Glutamatergic neuron (in vitro differentiated cells): ENCODE measurements around the gene FHIT. TPM values are rescaled to one million over a fixed set of nuclear protein-coding genes. Genes with fewer than 3 reads are reported as not detected.

Experiments
- DNase-seq: peaks from one replicate; pipeline ENCODE4 v3.0.0; 2022
- H3K27ac Mint-ChIP-seq: one replicate; pipeline ENCODE4 v1.8.0; 2020; ENCODE audit warnings: mild to moderate bottlenecking, mixed read lengths, inconsistent platforms; ENCODE audit not compliant: unreplicated experiment
- H3K27me3 Mint-ChIP-seq: one replicate; pipeline ENCODE4 v1.8.0; 2020; ENCODE audit warnings: mild to moderate bottlenecking, moderate library complexity, mixed read lengths, inconsistent platforms; ENCODE audit not compliant: unreplicated experiment
- H3K36me3 Mint-ChIP-seq: one replicate; pipeline ENCODE4 v1.8.0; 2020; ENCODE audit warnings: mild to moderate bottlenecking, mixed read lengths, inconsistent platforms; ENCODE audit not compliant: unreplicated experiment
- H3K4me1 Mint-ChIP-seq: one replicate; pipeline ENCODE4 v1.8.0; 2020; ENCODE audit warnings: mild to moderate bottlenecking, low read depth, mixed read lengths, inconsistent platforms; ENCODE audit not compliant: unreplicated experiment
- H3K4me3 Mint-ChIP-seq: one replicate; pipeline ENCODE4 v1.8.0; 2020; ENCODE audit warnings: mild to moderate bottlenecking, mixed read lengths, inconsistent platforms; ENCODE audit not compliant: unreplicated experiment
- H3K9me3 Mint-ChIP-seq: one replicate; pipeline ENCODE4 v1.8.0; 2020; ENCODE audit warnings: mild to moderate bottlenecking, moderate library complexity, mixed read lengths, inconsistent platforms; ENCODE audit not compliant: unreplicated experiment
- CTCF ChIP-seq: fragments of 200-600 bp; sonication (generic); IDR thresholded peaks from one replicate; pipeline ENCODE4 v1.5.0; 2021; ENCODE audit not compliant: partially characterized antibody, unreplicated experiment
- total RNA-seq: library from RNA; stranded (reverse); fragmentation: NEBNext Ultra II Directional; extraction: Animal tissue kit (Norgen Biotek cat#: 25700); gene quantifications from one replicate; pipeline ENCODE4 v1.2.1, GENCODE V29; 2021; ENCODE audit not compliant: unreplicated experiment

The FHIT gene
- total RNA-seq, 1 donor from 2014 or later, result 15.2 TPM

- H3K4me3 Mint-ChIP-seq, result no peak overlapping the region
- H3K36me3 Mint-ChIP-seq, result no peaks in the 10 kb centered on the region
- no peaks in the 10 kb centered on the region for H3K9me3 Mint-ChIP-seq
- TF ChIP-seq CTCF, result no peak
- H3K27ac Mint-ChIP-seq, result no peak overlapping the region
- DNase-seq, result no peak
- no peaks in the 10 kb centered on the region for H3K27me3 Mint-ChIP-seq
- no peaks in the 10 kb centered on the region for H3K4me1 Mint-ChIP-seq
Measured at GRCh38 chr3:60192297-60193114, 1058.7 kb downstream of the FHIT start.

DNA sequence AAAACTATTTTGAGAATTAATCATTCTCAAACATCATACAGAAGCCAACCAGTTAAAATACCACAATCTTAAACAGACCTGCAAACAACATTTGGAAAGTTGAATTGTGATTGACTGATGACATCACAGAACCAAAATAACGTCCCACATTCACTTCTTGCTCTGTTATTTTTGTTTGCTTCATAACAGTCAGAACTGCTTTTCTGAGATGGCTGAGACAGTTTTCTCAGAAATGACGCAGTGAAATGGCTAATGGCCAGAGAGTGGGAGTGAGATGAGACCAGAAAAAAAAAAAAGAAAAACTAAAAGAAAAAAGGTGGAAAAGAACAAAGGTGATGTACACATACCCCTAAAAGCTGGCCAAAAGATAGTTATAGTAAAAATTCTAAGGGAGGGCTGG lies 1061.2 kb downstream of the FHIT start:
- DNase-seq, result no peak
- TF ChIP-seq CTCF, result no peak
- Mint-ChIP-seq H3K36me3 (no peaks in the 10 kb centered on the region), H3K9me3 (no peaks in the 10 kb centered on the region), H3K4me1 (no peaks in the 10 kb centered on the region), H3K27ac (no peak overlapping the region), H3K4me3 (no peak overlapping the region), H3K27me3 (no peaks in the 10 kb centered on the region)

DNA sequence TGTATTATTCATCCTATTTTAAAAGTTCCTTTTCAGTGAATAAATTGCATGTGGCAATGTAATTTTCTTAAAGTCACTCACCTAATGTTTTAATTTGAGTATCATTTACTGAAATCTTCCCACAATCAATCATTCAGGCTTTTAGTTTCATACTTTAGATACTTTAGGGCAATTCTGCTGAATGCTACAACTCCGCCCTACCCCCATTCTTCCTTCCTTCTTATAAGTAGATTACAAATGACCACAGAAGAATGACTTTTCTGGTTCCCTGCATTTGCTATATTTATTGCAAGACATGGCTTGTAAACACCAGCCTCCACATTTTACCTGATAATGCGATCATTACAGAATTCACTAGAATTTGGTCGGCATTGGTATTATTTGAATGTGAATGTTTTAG lies 1061.9 kb downstream of the FHIT start:
- no peak overlapping the region for H3K27ac Mint-ChIP-seq
- no peaks in the 10 kb centered on the region for H3K27me3 Mint-ChIP-seq
- no peaks in the 10 kb centered on the region for H3K4me1 Mint-ChIP-seq
- H3K9me3 Mint-ChIP-seq, result no peaks in the 10 kb centered on the region
- no peaks in the 10 kb centered on the region for H3K36me3 Mint-ChIP-seq
- no peak for TF ChIP-seq CTCF
- DNase-seq, result no peak
- H3K4me3 Mint-ChIP-seq, result no peak overlapping the region

DNA sequence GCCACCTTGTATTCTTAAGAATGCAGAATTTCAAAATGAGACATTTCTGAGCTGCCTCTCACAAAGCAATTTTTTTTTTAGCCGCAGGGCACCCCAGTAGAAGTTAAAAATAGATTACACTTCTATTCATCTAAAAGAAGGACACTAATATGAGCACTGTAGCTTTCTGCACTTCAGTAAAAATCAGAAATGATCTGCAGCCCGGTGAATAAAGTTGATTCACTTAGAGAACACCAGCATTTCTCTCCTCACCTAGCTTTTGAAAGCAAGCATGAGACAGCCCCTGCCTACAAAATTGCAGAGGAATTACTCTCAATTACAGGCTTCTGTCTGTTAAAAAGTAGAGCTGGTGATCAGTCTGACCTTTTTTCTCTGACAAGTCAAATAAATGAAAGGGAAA lies 1062.4 kb downstream of the FHIT start:
- H3K36me3 Mint-ChIP-seq, result no peaks in the 10 kb centered on the region
- H3K9me3 Mint-ChIP-seq, result no peaks in the 10 kb centered on the region
- no peak for DNase-seq
- H3K27ac Mint-ChIP-seq, result no peak overlapping the region
- no peak overlapping the region for H3K4me3 Mint-ChIP-seq
- TF ChIP-seq CTCF, result no peak
- H3K4me1 Mint-ChIP-seq, result no peaks in the 10 kb centered on the region
- no peaks in the 10 kb centered on the region for H3K27me3 Mint-ChIP-seq

DNA sequence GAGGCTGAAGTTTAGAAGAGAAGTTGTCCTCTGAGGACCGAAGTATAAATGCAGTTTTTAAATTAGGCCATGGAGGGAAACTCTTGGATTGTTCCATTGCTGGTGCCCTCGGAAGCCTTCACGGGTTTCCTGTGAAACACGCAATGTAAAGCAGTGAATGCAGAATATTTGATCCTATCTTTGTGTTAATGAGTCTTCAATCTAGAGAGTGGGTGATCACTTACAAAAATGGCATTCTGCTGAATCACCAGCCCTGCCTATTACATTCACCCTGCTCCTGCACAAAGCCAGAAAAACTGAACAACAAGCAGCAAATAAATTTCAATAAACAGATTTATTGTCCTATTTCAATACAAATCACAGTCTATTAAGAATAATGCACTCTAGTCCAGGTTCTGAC lies 1063.9 kb downstream of the FHIT start:
- DNase-seq, result no peak
- Mint-ChIP-seq H3K4me3 (no peak overlapping the region), H3K27ac (no peak overlapping the region), H3K36me3 (no peaks in the 10 kb centered on the region), H3K9me3 (no peaks in the 10 kb centered on the region), H3K27me3 (no peaks in the 10 kb centered on the region), H3K4me1 (no peaks in the 10 kb centered on the region)
- no peak for TF ChIP-seq CTCF
